WERI-Rb-1 (cell line): ENCODE results near the gene TRIM38.
"Not testable (repeated sequence)": the region's sequence is repeated elsewhere in the genome, so short reads cannot be mapped to it uniquely, and the experiment has no call there.

Source experiments
- DNase-seq: peaks from one replicate; pipeline ENCODE4 v3.0.0-alpha.2; 2020
- H3K27ac ChIP-seq: fragments of 250-450 bp; sonication (Bioruptor Pico); 2 replicates; pipeline ENCODE4 v1.5.1; 2020; ENCODE audit warnings: mild to moderate bottlenecking, moderate library complexity
- H3K27me3 ChIP-seq: fragments of 250-450 bp; sonication (Bioruptor Pico); 2 replicates; pipeline ENCODE4 v1.5.1; 2021; ENCODE audit warnings: mild to moderate bottlenecking, low read depth, moderate library complexity; ENCODE audit not compliant: insufficient read depth, severe bottlenecking
- H3K36me3 ChIP-seq: fragments of 250-450 bp; sonication (Bioruptor Pico); 2 replicates; pipeline ENCODE4 v1.5.1; 2020; ENCODE audit warnings: mild to moderate bottlenecking, moderate library complexity
- H3K4me3 ChIP-seq: 2 replicates; pipeline ENCODE4 v1.5.1; 2011; ENCODE audit warnings: low read depth, mild to moderate bottlenecking, control low read depth, low read length
- H3K9me3 ChIP-seq: fragments of 250-450 bp; sonication (Bioruptor Pico); 2 replicates; pipeline ENCODE4 v1.5.1; 2021; ENCODE audit warnings: mild to moderate bottlenecking, moderate library complexity; ENCODE audit not compliant: severe bottlenecking
- CTCF ChIP-seq: IDR thresholded peaks from 2 replicates; pipeline ENCODE4 v1.5.1; 2011; ENCODE audit warnings: low read depth, mild to moderate bottlenecking, control low read depth, inconsistent platforms, low read length

TRIM38 gene

DNA sequence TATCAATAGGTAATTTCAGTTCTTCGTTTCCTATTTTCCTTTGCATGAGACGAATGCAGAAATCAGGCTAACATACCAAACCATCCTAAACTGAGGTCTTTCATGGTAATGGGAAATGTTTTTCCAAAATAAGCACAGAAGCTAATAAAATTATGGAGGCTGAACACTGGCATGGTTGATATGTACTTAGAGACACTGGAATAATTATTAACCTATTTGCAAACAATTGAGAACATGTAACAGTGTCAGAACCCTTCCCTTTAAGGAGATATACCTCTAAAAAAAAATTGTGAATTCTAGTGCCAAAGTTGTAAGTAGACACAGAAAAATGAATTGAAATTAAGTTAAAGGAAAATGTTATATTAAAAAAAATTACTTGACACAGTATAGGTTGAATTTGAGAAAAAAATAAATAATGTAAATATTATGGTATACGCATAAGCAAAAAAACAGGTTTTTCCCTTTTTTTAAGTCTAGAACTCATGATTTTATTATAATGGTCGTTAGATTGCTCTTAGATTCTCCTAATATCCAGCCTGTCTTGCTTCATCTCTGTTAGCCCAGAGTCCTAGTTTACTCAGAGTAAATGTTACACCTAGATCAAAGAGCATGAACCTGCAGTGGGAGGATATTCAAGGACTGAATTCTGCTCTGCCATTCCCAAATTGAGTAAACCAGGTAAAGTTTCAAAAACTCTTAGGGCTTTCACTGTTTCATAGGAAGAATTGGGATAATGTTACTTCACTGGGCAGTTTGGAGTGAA, 33.9 kb upstream of the TRIM38 start:
- Histone ChIP-seq H3K9me3 (no peaks in the 10 kb centered on the region), H3K27ac (no peak overlapping the region), H3K27me3 (no peaks in the 10 kb centered on the region), H3K36me3 (no peaks in the 10 kb centered on the region), H3K4me3 (no peak overlapping the region)
- TF ChIP-seq CTCF = no peak
- DNase-seq = no peak

DNA sequence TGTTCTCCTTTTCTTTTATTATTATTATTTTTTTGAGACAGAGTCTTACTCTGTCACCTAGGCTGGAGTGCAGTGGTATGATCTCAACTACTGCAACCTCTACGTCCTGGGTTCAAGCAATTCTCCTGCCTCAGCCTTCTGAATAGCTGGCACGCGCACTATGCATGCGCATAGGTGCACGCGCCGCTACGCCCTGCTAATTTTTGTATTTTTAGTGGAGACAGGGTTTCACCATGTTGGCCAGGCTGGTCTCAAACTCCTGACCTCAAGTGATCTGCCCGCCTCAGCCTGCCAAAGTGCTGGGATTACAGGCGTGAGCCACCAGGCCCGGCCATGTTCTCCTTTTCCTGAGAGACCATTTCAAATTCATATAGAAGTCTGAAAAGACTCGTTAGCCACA, 32.8 kb upstream of the TRIM38 start:
- DNase-seq, H3K27me3 ChIP-seq, H3K36me3 ChIP-seq, H3K4me3 ChIP-seq, H3K9me3 ChIP-seq, H3K27ac ChIP-seq: not testable (repeated sequence)

DNA sequence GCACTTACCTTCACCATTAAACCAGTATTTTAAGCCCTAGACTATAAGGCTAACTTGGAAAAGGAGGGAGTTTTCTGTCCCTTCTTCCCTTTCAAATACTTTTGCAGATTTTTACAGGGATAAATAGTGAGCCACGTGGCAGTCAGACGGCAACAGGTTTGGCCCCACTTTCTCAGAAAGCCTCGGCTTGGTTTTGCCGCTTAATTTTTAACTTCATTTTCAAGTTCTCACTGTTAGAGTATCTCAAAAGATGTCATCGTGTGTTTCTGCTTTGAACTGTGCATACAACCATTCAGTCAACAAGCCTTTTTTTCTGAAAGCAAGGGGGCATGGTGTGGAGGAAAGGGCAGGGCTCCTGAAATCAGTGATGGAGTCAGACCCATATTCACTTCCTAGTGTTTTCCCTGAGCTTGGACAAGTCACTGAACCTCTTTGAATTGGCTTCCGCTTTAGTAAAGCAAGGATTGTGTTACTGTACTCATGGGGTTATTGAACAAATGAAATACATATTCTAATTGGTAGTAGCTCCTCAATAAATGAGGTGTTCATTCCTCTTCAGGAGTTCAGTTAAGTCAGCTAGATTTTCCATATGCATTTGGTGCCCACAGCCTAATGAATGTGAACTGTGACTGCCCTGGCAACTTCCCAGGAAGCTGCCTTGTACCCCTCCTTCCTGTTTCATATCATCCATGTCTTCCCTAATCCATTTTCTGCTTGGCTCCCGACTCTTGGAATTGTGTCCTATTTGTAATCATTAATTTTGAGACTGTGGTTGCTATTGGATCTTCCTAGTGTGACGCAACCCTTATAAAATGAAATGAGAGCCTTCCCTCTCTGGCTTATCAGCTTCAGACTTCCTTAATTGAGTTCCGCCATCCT, 31.8 kb upstream of the TRIM38 start, which contains the start of gene SLC17A2:
Gene SLC17A2, minus strand, starts transcription at position 160 of the 879 bp plus-strand sequence. CDS start 4,895 bp downstream, outside the sequence.
- Histone ChIP-seq H3K9me3 (no peaks in the 10 kb centered on the region), H3K4me3 (no peak within 1 kb of the TSS), H3K27me3 (no peaks in the 10 kb centered on the region), H3K36me3 (no peaks in the 10 kb centered on the region), H3K27ac (no peak within 1 kb of the TSS)
- no peak for TF ChIP-seq CTCF
- no peak for DNase-seq

- no peak overlapping the region for H3K27ac ChIP-seq
- H3K36me3 ChIP-seq = no peaks in the 10 kb centered on the region
- H3K4me3 ChIP-seq = no peak overlapping the region
- no peak for DNase-seq
- H3K27me3 ChIP-seq = no peaks in the 10 kb centered on the region
- H3K9me3 ChIP-seq = no peaks in the 10 kb centered on the region
- TF ChIP-seq CTCF = no peak
Observed at GRCh38 chr6:25931411-25931709, 31.2 kb upstream of the TRIM38 start.

GRCh38 chr6:25934156-25934555, 28.4 kb upstream of the TRIM38 start:
- Histone ChIP-seq H3K27ac (no peak overlapping the region), H3K4me3 (no peak overlapping the region), H3K9me3 (no peaks in the 10 kb centered on the region), H3K36me3 (no peaks in the 10 kb centered on the region), H3K27me3 (no peaks in the 10 kb centered on the region)
- no peak for DNase-seq
- TF ChIP-seq CTCF = no peak

DNA sequence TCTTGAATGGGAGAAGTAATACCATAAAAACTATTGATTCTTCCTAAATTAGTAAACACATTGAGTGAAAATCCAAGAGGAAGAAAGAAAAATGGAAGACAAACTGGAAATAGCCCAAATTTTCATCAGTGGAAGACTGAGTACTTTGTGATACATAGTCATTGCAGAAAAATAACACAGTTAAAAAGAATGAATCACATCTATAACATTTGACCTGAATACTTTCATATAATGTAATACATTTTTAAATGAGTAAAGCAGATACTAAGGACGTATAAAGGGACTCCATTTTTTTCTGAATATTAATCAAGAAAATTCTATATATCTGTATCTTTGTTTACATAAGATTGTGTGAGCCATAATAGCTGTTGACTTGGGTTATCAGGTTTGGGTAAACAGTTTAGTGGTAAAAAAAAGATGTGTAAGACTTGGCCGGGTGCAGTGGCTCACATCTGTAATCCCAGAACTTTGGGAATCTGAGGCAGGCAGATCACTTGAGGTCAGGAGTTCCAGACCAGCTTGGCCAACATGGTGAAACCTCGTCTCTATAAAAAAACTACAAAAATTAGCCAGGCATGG, 27.8 kb upstream of the TRIM38 start:
- H3K27ac ChIP-seq = no peak overlapping the region
- no peaks in the 10 kb centered on the region for H3K36me3 ChIP-seq
- no peaks in the 10 kb centered on the region for H3K9me3 ChIP-seq
- H3K4me3 ChIP-seq = no peak overlapping the region
- DNase-seq = no peak
- no peaks in the 10 kb centered on the region for H3K27me3 ChIP-seq
- TF ChIP-seq CTCF = no peak
